ENCODE results near the gene PCSK1N. TPM values are rescaled to one million over a fixed set of nuclear protein-coding genes. Genes with fewer than 3 reads are reported as not detected.

The PCSK1N gene
- total RNA-seq, 4 donors from 2014 or later = 3.0 to 15.9 (median 3.4) TPM; not detected in 1

DNA sequence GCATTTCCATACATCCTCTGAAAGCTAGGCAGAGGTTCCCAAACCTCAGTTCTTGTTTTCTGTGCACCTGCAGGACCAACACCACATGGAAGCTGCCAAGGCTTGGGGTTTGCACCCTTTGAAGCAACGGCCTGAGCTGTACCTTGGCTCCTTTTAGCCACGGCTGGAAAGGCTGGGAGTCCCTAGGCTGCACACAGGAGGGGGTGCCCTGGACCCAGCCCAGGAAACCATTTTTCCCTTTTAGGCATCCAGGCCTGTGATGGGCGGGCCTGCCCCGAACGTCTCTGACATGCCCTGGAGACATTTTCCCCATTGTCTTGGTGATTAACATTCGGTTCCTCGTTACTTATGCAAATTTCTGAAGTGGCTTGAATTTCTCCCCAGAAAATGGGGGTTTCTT is 17.4 kb upstream of the PCSK1N start:
- TF ChIP-seq, protein P1, sequence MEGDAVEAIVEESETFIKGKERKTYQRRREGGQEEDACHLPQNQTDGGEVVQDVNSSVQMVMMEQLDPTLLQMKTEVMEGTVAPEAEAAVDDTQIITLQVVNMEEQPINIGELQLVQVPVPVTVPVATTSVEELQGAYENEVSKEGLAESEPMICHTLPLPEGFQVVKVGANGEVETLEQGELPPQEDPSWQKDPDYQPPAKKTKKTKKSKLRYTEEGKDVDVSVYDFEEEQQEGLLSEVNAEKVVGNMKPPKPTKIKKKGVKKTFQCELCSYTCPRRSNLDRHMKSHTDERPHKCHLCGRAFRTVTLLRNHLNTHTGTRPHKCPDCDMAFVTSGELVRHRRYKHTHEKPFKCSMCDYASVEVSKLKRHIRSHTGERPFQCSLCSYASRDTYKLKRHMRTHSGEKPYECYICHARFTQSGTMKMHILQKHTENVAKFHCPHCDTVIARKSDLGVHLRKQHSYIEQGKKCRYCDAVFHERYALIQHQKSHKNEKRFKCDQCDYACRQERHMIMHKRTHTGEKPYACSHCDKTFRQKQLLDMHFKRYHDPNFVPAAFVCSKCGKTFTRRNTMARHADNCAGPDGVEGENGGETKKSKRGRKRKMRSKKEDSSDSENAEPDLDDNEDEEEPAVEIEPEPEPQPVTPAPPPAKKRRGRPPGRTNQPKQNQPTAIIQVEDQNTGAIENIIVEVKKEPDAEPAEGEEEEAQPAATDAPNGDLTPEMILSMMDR (IDR thresholded peaks at IDR 0.05) = no peak
- no peak for TF ChIP-seq POLR2A (IDR thresholded peaks at IDR 0.05)
- Histone ChIP-seq H3K27me3 (no peaks in the 10 kb centered on the region), H3K27ac (no peak overlapping the region), H3K4me1 (no peaks in the 10 kb centered on the region), H3K4me3 (no peak overlapping the region), H3K36me3 (no peaks in the 10 kb centered on the region), H3K9me3 (no peaks in the 10 kb centered on the region)
- intact Hi-C loops (cut with DNase I; ENCODE audit: low total_unique reads) = no loop called here
- no peak for DNase-seq

GRCh38 chrX:48848847-48849246 is 13.4 kb upstream of the PCSK1N start:
- H3K4me1 ChIP-seq = no peaks in the 10 kb centered on the region
- H3K9me3 ChIP-seq = no peaks in the 10 kb centered on the region
- DNase-seq = no peak
- no peaks in the 10 kb centered on the region for H3K36me3 ChIP-seq
- TF ChIP-seq, protein P1 (IDR thresholded peaks at IDR 0.05) = no peak
- no peak for TF ChIP-seq POLR2A (IDR thresholded peaks at IDR 0.05)
- intact Hi-C loops (cut with DNase I; ENCODE audit: low total_unique reads) = no loop called here
- no peaks in the 10 kb centered on the region for H3K27me3 ChIP-seq
- H3K4me3 ChIP-seq = no peak overlapping the region
- H3K27ac ChIP-seq = no peak overlapping the region

DNA sequence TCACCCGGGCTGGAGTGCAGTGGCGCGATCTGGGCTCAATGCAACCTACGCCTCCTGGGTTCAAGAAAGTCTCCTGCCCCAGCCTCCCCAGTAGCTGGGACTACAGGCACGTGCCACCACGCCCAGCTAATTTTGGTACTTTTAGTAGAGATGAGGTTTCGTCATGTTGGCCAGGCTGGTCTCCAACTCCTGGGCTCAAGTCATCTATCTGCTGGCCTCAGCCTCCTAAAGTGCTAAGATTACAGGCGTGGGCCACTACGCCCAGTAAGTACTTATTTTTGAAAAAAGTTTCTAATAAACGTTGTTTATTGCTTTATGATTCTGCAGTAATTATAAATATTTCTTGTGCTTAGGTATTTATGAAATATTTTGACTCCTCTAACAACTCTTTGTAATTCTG is 4.3 kb upstream of the PCSK1N start:
- intact Hi-C loops (cut with DNase I; ENCODE audit: low total_unique reads) = no loop called here
- Histone ChIP-seq H3K36me3 (no peaks in the 10 kb centered on the region), H3K4me1 (no peaks in the 10 kb centered on the region), H3K4me3 (no peak overlapping the region), H3K27ac (no peak overlapping the region), H3K27me3 (no peaks in the 10 kb centered on the region), H3K9me3 (no peaks in the 10 kb centered on the region)
- no peak for DNase-seq
- no peak for TF ChIP-seq POLR2A (IDR thresholded peaks at IDR 0.05)
- TF ChIP-seq, protein P1 (IDR thresholded peaks at IDR 0.05) = no peak

DNA sequence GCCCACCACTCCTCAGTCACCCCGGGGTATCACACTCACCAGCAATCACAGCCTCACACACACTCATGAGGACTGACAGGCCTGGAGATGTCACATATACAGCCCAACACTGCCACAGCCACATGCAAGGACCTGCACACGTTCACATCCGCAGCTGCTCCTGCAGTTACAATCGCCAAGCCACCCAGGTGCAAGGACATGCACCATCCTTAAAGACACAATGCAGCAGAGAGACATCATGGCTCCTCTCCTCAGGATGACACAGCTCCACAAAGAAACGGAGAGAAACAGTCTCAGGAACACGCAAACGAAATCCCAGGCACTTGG is 1.1 kb downstream of the PCSK1N start:
- Histone ChIP-seq H3K36me3 (no peaks in the 10 kb centered on the region), H3K4me1 (no peaks in the 10 kb centered on the region), H3K4me3 (no peak overlapping the region), H3K9me3 (no peaks in the 10 kb centered on the region), H3K27me3 (no peaks in the 10 kb centered on the region), H3K27ac (no peak overlapping the region)
- intact Hi-C loops (cut with DNase I; ENCODE audit: low total_unique reads) = no loop called here
- DNase-seq = no peak
- no peak for TF ChIP-seq POLR2A (IDR thresholded peaks at IDR 0.05)
- TF ChIP-seq, protein P1 (IDR thresholded peaks at IDR 0.05) = no peak

DNA sequence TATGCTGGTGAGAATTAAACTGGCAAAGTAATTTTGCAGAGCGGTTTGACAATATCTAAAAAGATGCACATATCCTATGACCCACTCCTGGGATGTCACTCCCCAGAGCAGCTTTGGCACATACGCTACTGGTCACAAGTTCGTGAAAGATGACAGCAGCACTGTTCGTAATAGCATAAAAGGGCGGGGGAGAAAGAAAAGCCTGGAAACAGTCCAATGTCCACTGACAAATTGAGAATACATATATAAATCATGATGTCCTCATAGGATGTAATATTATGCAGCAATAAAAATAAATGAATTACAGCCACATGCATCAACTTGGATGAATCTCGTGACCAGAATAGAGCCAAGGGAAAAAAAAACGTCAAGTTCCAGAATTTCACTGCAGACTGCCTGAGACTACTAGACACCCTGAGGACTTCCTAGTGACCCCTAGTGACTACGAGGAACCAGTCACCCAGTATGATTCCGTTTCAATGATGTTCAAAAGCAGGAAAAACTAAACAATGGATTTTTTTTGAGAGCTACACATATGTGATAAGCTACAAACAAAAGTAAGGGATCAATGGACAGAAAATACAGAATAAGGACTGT is 1.8 kb downstream of the PCSK1N start:
- no peaks in the 10 kb centered on the region for H3K9me3 ChIP-seq
- no peaks in the 10 kb centered on the region for H3K27me3 ChIP-seq
- no peaks in the 10 kb centered on the region for H3K36me3 ChIP-seq
- H3K27ac ChIP-seq = no peak overlapping the region
- no peak for DNase-seq
- no peak for TF ChIP-seq POLR2A (IDR thresholded peaks at IDR 0.05)
- TF ChIP-seq, protein P1 (IDR thresholded peaks at IDR 0.05) = no peak
- H3K4me3 ChIP-seq = no peak overlapping the region
- H3K4me1 ChIP-seq = no peaks in the 10 kb centered on the region
- intact Hi-C loops (cut with DNase I; ENCODE audit: low total_unique reads) = no loop called here

All from uterus (tissue), 4 donors.